Kasumi-1 (cell line): ENCODE data around the gene CYP26B1.
"Not testable (repeated sequence)": the region's sequence is repeated elsewhere in the genome, so short reads cannot be mapped to it uniquely, and the experiment has no call there.

Experiments used
- DNase-seq, 2 experiments: peaks; one replicate each; lab custom pipeline; 2025; lab: John Stamatoyannopoulos, UW

CYP26B1 gene

DNA sequence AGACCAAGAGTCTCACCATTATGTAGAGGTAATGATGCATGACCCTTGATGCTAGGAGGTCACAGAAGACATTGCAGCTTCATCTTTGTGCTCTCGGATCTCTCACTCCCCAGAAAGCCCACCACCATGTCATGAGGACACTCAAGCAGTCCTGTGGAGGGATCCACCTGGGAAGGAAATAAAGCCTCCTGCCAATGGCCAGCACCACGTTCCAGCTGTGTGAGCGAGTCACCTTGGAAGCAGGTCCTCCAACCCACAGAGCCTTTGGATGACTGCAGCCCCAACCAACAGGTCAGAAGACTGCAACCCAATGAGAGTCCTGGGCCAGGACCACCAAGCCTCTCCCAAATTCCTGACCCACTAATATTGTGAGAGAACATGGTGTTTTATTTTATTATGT, 38.4 kb downstream of the CYP26B1 start:
- no peak for DNase-seq

- no peak for DNase-seq
These were observed 39.5 kb downstream of the CYP26B1 start for GRCh38 chr2:72108121-72108520.

DNA sequence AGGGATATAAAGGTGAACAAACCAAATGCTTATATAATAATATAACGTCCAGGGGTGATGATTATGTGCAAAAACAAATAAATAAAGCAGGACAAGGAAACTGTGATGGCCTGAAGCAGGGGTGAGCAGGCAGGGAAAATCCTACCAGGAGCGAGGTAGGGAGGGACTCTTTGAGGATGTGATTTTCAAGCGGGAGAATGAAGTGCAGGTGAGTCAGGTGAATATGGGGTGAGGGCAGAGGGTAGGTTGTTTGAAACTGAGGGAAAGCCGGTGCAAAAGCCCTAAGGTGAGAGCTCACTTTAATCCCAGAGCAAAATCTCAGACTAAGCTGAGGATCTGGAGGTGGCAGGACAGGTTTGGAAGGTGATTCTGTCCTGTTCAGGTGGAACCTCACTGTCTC, 40.7 kb downstream of the CYP26B1 start:
- no peak for DNase-seq

DNA sequence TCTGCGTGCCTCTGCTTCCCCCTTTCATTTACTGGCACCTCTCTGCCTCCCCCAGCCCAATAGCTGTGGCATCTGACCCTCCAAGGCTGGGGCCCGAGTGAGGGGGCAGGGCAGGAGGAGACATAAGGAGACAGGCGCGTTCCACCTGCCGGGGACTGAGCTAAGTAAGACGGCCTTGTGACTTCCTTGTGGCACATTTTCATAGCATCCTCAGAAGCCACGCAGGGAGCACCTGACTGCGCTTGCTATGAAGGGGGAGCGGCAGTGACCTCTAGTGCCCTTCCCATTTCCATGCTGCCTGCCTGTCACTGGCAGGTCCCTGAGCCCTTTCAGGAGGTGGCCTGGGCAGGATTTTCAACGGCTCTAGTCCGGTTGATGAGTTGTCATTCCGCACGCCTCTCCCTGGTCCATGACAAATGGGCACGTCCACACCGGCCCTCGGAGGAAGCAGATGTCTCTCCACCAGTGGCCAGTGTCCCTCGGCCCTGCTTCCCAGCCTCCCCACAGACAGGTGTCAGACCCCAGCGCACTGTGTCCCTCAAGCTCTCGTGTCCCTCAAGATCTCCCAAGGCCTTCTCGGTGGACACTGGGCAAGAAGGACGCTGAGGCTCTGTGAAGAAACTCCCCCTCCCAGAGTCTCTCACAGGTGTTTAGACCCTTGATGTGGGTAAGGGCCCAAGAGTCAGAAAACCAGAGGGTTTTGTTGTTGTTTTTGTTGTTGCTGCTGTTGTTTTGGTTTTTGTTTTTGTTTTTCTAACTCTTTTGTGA, 42.7 kb downstream of the CYP26B1 start:
- no peak for DNase-seq

DNA sequence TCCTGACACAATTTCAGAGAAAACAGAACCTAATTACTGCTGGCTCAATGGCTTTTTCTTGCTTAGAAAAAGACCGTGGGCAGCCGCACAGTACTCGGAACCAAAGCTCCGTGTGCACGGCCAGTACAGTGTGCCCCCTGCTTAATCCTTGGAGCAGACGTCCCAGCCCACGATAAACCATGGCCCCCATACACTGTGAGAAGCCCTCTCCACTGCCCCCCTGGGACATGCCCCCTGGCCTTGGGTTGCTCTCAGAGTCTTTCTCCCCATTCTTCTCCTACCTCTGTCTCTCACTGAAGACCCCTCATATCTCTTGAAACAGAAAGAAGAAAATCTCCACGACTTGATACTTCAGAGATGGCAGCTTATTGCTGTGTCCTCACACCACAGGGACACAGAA, 44.0 kb downstream of the CYP26B1 start:
- DNase-seq = no peak

GRCh38 chr2:72103161-72103560, 44.5 kb downstream of the CYP26B1 start:
- DNase-seq = no peak

GRCh38 chr2:72098935-72099334, 48.7 kb downstream of the CYP26B1 start:
- no peak for DNase-seq

DNA sequence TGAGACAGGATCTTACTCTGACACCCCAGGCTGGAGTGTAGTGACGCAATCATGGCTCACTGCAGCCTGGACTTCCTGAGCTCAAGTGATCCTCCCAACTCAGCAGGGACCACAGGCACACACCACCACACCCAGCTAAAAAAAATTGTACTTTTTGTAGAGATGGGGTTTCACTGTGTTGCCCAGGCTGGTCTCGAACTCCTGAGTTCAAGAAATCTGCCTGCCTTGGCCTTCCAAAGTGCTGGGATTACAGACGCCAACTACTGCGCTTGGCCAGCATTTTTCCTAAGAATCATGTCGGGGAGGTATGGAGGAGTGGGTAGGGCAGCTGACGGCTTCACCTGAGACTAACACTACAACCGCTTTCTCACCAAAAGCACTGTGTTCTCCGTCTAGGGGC, 50.4 kb downstream of the CYP26B1 start:
- no peak for DNase-seq

GRCh38 chr2:72096181-72096580, 51.5 kb downstream of the CYP26B1 start:
- no peak for DNase-seq

DNA sequence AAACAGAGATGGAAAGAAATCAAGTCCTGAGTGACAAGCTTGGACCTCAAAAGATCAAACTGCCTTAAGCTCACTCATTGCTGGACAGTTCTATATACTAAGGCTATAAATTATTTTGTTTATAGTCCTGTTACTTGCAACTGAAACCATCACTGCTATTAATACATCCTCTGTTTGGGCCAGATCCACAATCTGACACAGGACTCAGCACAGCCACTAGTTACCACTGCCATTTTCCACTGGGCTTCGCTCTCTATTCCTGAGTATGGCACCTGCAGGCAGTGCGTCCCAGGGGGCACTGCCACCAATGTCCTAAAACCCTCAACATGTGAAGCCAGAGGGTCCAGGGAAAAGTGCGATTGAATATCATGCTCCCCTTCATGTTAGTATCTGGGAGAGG, 52.3 kb downstream of the CYP26B1 start:
- DNase-seq = no peak

GRCh38 chr2:72094701-72095100, 53.0 kb downstream of the CYP26B1 start:
- no peak for DNase-seq

GRCh38 chr2:72092111-72092510, 55.6 kb downstream of the CYP26B1 start:
- DNase-seq = no peak

DNA sequence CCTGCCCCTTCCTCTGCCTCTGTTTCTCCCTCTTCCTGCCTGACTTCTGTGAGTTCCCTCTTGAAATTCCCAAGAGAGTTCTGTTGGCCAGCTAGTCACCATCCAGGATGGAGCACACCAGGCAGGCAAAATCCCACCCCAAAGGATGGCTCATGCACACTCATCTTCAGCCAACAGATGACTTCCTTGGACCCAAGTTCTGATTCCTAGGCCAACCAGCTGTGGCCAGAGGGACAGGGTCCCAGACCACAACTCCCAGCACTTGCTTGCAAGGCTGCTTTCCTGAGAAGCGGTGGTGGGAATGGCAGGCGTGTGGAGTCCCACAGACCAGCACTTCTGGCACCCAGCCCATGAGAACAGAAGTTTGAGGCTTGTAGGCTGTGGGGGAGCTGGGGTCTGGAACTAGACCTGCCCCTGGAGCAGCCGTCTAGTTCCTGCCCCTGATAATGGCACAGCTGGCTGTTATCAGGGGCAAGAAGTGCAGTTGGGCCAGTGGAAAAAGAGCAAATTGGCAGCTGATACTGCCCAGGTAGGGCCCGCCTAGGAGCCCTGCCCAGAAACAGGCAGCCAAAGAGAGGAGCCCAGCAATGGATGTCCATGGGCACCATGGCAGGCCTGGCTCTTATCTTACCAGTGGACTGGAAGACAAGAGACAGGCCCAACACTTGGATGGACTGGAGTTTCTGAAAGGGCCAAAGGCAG, 56.7 kb downstream of the CYP26B1 start:
- no peak for DNase-seq

- no peak for DNase-seq
These were observed 57.4 kb downstream of the CYP26B1 start for GRCh38 chr2:72090271-72090720.

DNA sequence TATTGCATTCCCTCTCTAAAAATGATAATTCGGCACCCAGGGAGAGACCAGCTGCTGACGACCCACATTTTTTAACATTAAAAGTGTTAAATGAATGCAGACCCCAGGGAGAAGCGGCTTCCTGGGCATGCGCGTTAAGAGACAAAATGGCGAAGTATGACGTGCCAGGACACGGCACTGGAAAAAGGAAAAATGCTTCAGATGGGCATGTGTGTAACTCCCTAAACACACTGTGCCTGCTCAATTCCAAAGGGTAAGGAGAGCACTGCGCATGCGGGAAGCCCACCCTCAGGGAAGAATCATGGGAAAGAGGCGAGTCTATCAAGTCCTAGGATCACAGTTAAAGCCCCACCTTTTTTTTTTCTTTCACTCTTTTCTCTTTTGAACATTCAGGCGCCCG, 58.1 kb downstream of the CYP26B1 start:
- no peak for DNase-seq

DNA sequence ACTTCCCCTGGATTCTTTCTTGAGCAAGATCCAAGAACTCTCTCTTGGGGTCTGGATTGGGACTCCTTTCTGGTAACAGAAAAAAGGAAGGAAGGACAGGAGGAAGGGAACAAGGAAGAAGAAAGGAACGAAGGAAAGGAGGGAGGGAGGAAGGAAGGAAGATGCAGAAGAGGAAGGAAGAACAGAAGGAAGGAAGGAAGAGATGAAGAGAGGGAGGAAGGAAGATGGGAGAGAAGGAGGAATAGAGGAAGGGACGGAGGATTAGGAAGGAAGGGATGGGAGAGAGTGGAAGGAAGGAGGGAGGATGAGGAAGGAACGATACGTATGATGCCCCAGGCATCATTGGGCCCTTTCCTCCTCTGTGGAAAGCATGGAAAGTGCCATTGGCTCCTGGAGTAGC, 58.6 kb downstream of the CYP26B1 start:
- no peak for DNase-seq

- DNase-seq = not testable (repeated sequence)
These were observed 60.6 kb downstream of the CYP26B1 start for GRCh38 chr2:72086871-72087633.

DNA sequence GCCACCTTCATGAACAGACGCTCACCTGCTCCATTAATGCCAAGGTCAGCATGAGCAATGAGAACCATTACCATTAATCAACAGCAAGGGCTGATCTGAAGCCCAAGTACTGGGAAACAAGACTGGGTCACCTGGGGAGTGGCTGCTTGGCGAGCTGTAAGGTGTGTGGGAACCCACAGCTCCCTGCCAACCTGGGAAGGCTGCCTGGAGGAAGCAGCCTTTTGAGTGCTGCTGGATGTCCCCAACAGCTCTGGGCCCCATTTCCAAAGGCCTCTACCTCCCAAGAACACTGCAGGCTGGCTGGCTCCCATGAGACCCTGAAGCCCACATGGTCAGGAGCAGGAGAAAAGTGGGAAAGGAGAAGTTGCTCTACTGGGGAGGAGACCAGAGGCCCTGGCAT, 62.1 kb downstream of the CYP26B1 start:
- no peak for DNase-seq

- DNase-seq = no peak
These were observed 62.6 kb downstream of the CYP26B1 start for GRCh38 chr2:72085036-72085435.

- no peak for DNase-seq
These were observed 63.1 kb downstream of the CYP26B1 start for GRCh38 chr2:72084584-72084976.

DNA sequence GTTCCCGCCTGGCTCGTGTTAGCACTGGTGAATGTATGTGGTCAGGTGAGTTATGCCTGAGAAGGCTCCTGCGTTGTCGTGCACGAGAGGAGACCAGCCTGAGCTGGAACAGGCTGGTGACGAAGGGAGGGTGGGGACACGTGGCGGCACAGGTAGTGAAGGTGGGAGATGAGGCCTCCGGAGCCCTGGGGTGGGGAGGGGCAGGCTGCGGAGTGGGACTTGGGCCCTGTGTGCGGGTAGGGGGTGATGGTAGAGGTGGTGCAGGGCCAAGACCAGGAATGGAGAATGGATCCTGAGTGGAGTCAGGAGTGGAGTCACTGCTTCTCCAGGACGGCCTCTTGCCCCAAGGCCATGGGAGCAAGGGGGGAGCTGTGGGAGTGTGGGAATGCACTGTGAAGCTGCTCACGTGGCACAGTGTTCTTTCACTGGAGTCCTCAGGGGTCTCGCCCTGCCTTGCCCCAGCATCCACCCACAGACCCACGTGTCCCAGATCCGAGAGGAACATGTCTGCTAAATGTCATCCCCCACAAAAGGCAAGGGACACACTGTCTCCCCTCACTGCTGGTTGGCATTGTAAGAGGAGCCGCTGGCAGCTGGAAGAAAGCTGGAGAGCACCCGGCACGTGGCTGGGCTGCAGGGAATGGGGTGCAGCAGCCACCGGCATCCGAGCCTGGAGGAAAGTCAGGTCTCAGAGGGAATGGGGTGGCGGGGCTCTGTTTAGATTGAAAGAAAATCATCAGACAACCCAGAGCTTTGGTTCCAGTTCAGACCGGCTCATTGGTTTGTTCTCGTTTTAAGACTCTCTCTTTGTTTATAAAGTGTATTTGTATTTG, 63.7 kb downstream of the CYP26B1 start:
- DNase-seq = no peak

DNA sequence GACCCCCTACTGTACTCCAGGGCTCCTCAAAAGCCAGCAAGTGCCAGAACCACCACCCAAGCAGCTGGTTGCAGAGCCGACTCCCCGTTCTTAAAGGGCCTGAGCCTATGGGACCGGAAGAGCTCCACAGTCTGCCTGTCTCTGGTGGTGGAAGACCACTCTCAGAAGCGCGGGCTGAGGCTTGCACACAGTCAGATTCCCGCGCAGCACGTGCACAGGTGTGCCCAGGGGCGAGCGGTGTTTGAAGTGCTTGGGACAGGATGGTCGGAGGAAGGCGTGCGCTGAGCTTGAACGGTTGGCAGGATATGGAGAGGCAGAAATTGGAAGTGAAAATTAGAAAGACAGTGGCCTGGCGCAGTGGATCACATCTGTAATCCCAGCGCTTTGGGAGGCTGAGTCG, 64.8 kb downstream of the CYP26B1 start:
- no peak for DNase-seq
